ENCODE measurements around the gene ALKBH4.

ALKBH4 gene

GRCh38 chr7:102415685-102416225 is 48.9 kb downstream of the ALKBH4 start:
- H3K9me2 ChIP-seq (replicated peaks; ENCODE audit: low read depth, low read length): no peaks in the 10 kb centered on the region
- H3K9ac ChIP-seq (ENCODE audit: low read depth, low read length, poor library complexity, severe bottlenecking): no peak overlapping the region
- no peak overlapping the region for H2AFZ ChIP-seq (ENCODE audit: low read length)
- no peaks in the 10 kb centered on the region for H3K27me3 ChIP-seq (ENCODE audit: insufficient read depth, low read length, poor library complexity, severe bottlenecking)
- H4K20me1 ChIP-seq (ENCODE audit: insufficient read depth, low read length, poor library complexity, severe bottlenecking): peaks cover 3% of the 10 kb centered on the region
- H3K4me2 ChIP-seq (ENCODE audit: low read depth, low read length, poor library complexity, severe bottlenecking): no peak overlapping the region
- H3K36me3 ChIP-seq (ENCODE audit: insufficient read depth, low read length): peaks cover 75% of the 10 kb centered on the region; the same call in 1 of the 2 replicates
- H3K4me3 ChIP-seq (ENCODE audit: low read length, poor library complexity, severe bottlenecking): no peak overlapping the region
- H3K79me2 ChIP-seq (ENCODE audit: insufficient read depth, low read length): peaks cover 14% of the 10 kb centered on the region; the same call in 1 of the 2 replicates
- no peak for TF ChIP-seq EZH2phosphoT487 (IDR thresholded peaks at IDR 0.05; ENCODE audit: borderline replicate concordance)
- TF ChIP-seq CTCF (conservative IDR thresholded peaks at IDR 0.05; ENCODE audit: low read length): no peak
- H3F3A ChIP-seq (ENCODE audit: low read depth): no peaks in the 10 kb centered on the region
- no peaks in the 10 kb centered on the region for H3K4me1 ChIP-seq (ENCODE audit: insufficient read depth, low read length, poor library complexity, severe bottlenecking)
- no peaks in the 10 kb centered on the region for H3K9me3 ChIP-seq (ENCODE audit: insufficient read depth, low read depth, low read length)

- Histone ChIP-seq H4K20me1 (ENCODE audit: insufficient read depth, low read length, poor library complexity, severe bottlenecking) (peaks cover 3% of the 10 kb centered on the region), H3K27me3 (ENCODE audit: insufficient read depth, low read length, poor library complexity, severe bottlenecking) (no peaks in the 10 kb centered on the region), H3K79me2 (ENCODE audit: insufficient read depth, low read length) (peaks cover 14% of the 10 kb centered on the region; the same call in 1 of the 2 replicates), H3K4me3 (ENCODE audit: low read length, poor library complexity, severe bottlenecking) (no peak overlapping the region), H3F3A (ENCODE audit: low read depth) (no peaks in the 10 kb centered on the region), H3K9ac (ENCODE audit: low read depth, low read length, poor library complexity, severe bottlenecking) (no peak overlapping the region), H3K4me1 (ENCODE audit: insufficient read depth, low read length, poor library complexity, severe bottlenecking) (no peaks in the 10 kb centered on the region), H3K36me3 (ENCODE audit: insufficient read depth, low read length) (peaks cover 84% of the 10 kb centered on the region; the same call in 1 of the 2 replicates), H3K4me2 (ENCODE audit: low read depth, low read length, poor library complexity, severe bottlenecking) (no peak overlapping the region), H3K9me2 (replicated peaks; ENCODE audit: low read depth, low read length) (no peaks in the 10 kb centered on the region), H3K9me3 (ENCODE audit: insufficient read depth, low read depth, low read length) (peaks cover 4% of the 10 kb centered on the region; the same call in 1 of the 2 replicates), H2AFZ (ENCODE audit: low read length) (no peak overlapping the region)
- TF ChIP-seq EZH2phosphoT487 (IDR thresholded peaks at IDR 0.05; ENCODE audit: borderline replicate concordance): no peak
- TF ChIP-seq CTCF (conservative IDR thresholded peaks at IDR 0.05; ENCODE audit: low read length): no peak
Measured at GRCh38 chr7:102413611-102414010, 51.1 kb downstream of the ALKBH4 start.

- Histone ChIP-seq H3K4me2 (ENCODE audit: low read depth, low read length, poor library complexity, severe bottlenecking) (no peak overlapping the region), H3K9me3 (ENCODE audit: insufficient read depth, low read depth, low read length) (peaks cover 4% of the 10 kb centered on the region; the same call in 1 of the 2 replicates), H3K36me3 (ENCODE audit: insufficient read depth, low read length) (peaks cover 84% of the 10 kb centered on the region; the same call in 1 of the 2 replicates), H3K4me1 (ENCODE audit: insufficient read depth, low read length, poor library complexity, severe bottlenecking) (peaks cover 3% of the 10 kb centered on the region), H2AFZ (ENCODE audit: low read length) (no peak overlapping the region), H3K9ac (ENCODE audit: low read depth, low read length, poor library complexity, severe bottlenecking) (no peak overlapping the region), H3K4me3 (ENCODE audit: low read length, poor library complexity, severe bottlenecking) (no peak overlapping the region), H3K79me2 (ENCODE audit: insufficient read depth, low read length) (peaks cover 14% of the 10 kb centered on the region; the same call in 1 of the 2 replicates), H3K9me2 (replicated peaks; ENCODE audit: low read depth, low read length) (no peaks in the 10 kb centered on the region), H3F3A (ENCODE audit: low read depth) (no peaks in the 10 kb centered on the region), H3K27me3 (ENCODE audit: insufficient read depth, low read length, poor library complexity, severe bottlenecking) (no peaks in the 10 kb centered on the region), H4K20me1 (ENCODE audit: insufficient read depth, low read length, poor library complexity, severe bottlenecking) (peaks cover 3% of the 10 kb centered on the region)
- TF ChIP-seq EZH2phosphoT487 (IDR thresholded peaks at IDR 0.05; ENCODE audit: borderline replicate concordance): no peak
- TF ChIP-seq CTCF (conservative IDR thresholded peaks at IDR 0.05; ENCODE audit: low read length): no peak
Measured at GRCh38 chr7:102413091-102413490, 51.6 kb downstream of the ALKBH4 start.

All from Loucy (cell line).